Endothelial cell of umbilical vein (primary cell): ENCODE results near the gene PTGES2. TPM values are rescaled to one million over a fixed set of nuclear protein-coding genes. Genes with fewer than 3 reads are reported as not detected.
A peak's percentile ranks its signal among the peaks of the same experiment; 100 is the strongest.

Source experiments
- BruUV-seq: library from RNA; stranded (reverse); fragments of 400-500 nt; replicated peaks from 2 replicates; lab custom pipeline; 2021; lab: Mats Ljungman, UMichigan
- CTCF ChIA-PET: fragments of 300-600, 350-600 bp; sonication (Branson Sonifier 250); formaldehyde crosslinking; loops from one replicate; lab custom pipeline; 2021; ENCODE audit warnings: antibody characterized with exemption, inconsistent platforms; lab: Charles Lee
- POLR2A ChIA-PET: fragments of 300-600, 350-600 bp; sonication (Branson Sonifier 250); formaldehyde crosslinking; loops from one replicate; lab custom pipeline; 2021; ENCODE audit warnings: antibody characterized with exemption, inconsistent platforms; lab: Charles Lee
- DNase-seq: peaks from one replicate; pipeline ENCODE4 v3.0.0-alpha.2; 2011; ENCODE audit warnings: low read depth, low spot score
- FAIRE-seq: peaks from 2 replicates; lab custom pipeline; 2011; peaks lifted over from hg19 to GRCh38; lab: Jason Lieb, UNC
- H2AFZ ChIP-seq: 2 replicates; pipeline ENCODE4 v1.6.0; 2012; ENCODE audit warnings: low read depth, low read length, control low read depth, inconsistent platforms
- H3K27ac ChIP-seq: 2 replicates; pipeline ENCODE4 v1.5.1; 2011; ENCODE audit warnings: low read depth, mild to moderate bottlenecking, control low read depth, low read length, moderate library complexity; ENCODE audit not compliant: insufficient read depth
- H3K27me3 ChIP-seq, 2 experiments: 2 replicates each; pipeline versions ENCODE4 v1.6.0 to v1.6.1; 2011; ENCODE audit warnings: low read length in 2 of 2, mixed read lengths in 1 of 2; ENCODE audit not compliant: control insufficient read depth in 2 of 2, insufficient read depth in 2 of 2
- H3K36me3 ChIP-seq, 2 experiments: 2 replicates in 1 of 2; 3 replicates in 1 of 2; pipeline ENCODE4 v1.5.1; 2011; ENCODE audit warnings: low read length in 2 of 2, mild to moderate bottlenecking in 1 of 2, moderate library complexity in 1 of 2; ENCODE audit not compliant: control insufficient read depth in 2 of 2, insufficient read depth in 2 of 2; ENCODE audit errors: extremely low read depth in 1 of 2
- H3K4me1 ChIP-seq: 3 replicates; pipeline ENCODE4 v1.5.1; 2011; ENCODE audit warnings: mild to moderate bottlenecking, low read length; ENCODE audit not compliant: control insufficient read depth, insufficient read depth; ENCODE audit errors: extremely low read depth
- H3K4me2 ChIP-seq: 2 replicates; pipeline ENCODE4 v1.6.1; 2011; ENCODE audit warnings: low read length, control low read depth, mixed read lengths; ENCODE audit not compliant: insufficient read depth
- H3K4me3 ChIP-seq, 3 experiments: fragments of 200-600 bp in 1 of 3; sonication (generic), shearing (Covaris generic) in 1 of 3; replicated peaks in 1 of 3; 2 replicates each; pipeline ENCODE4 v1.5.1; 2011 to 2016; ENCODE audit warnings: control low read depth in 3 of 3, low read length in 3 of 3, mild to moderate bottlenecking in 2 of 3, inconsistent platforms in 1 of 3, low read depth in 1 of 3, moderate library complexity in 1 of 3; ENCODE audit not compliant: insufficient read depth in 1 of 3
- H3K79me2 ChIP-seq: 2 replicates; pipeline ENCODE4 v1.6.0; 2012; ENCODE audit warnings: low read length, inconsistent platforms; ENCODE audit not compliant: control insufficient read depth, insufficient read depth
- H3K9ac ChIP-seq: replicated peaks from 2 replicates; pipeline ENCODE3; 2011; ENCODE audit warnings: low read length, control low read depth; ENCODE audit not compliant: insufficient read depth; ENCODE audit errors: extremely low read depth
- H3K9me1 ChIP-seq: replicated peaks from 3 replicates; pipeline ENCODE4 v1.6.0; 2011; ENCODE audit warnings: mild to moderate bottlenecking, low read length; ENCODE audit not compliant: control insufficient read depth, insufficient read depth; ENCODE audit errors: extremely low read depth
- H3K9me3 ChIP-seq: replicated peaks from 2 replicates; pipeline ENCODE4 v1.5.1; 2012; ENCODE audit warnings: low read length, inconsistent platforms; ENCODE audit not compliant: control insufficient read depth, insufficient read depth
- H4K20me1 ChIP-seq: replicated peaks from 2 replicates; pipeline ENCODE3; 2011; ENCODE audit warnings: mild to moderate bottlenecking, low read length; ENCODE audit not compliant: control insufficient read depth, insufficient read depth; ENCODE audit errors: extremely low read depth
- CTCF ChIP-seq, 2 donors: IDR thresholded peaks; 1 replicate in 1 of 2; 2 replicates in 1 of 2; pipeline ENCODE4 v1.5.1; 2011; ENCODE audit warnings: low read length in 2 of 2, mild to moderate bottlenecking in 2 of 2, moderate library complexity in 2 of 2, control low read depth in 1 of 2, inconsistent platforms in 1 of 2, low read depth in 1 of 2; ENCODE audit not compliant: insufficient read depth in 1 of 2; ENCODE audit errors: extremely low read depth in 1 of 2
- EZH2 ChIP-seq: IDR thresholded peaks from 2 replicates; pipeline ENCODE4 v1.6.1; 2012; ENCODE audit warnings: borderline replicate concordance, low read depth, mild to moderate bottlenecking, moderate library complexity, low read length, inconsistent platforms; ENCODE audit not compliant: severe bottlenecking
- FOS ChIP-seq: IDR thresholded peaks from 2 replicates; pipeline ENCODE4 v1.6.1; 2011; ENCODE audit warnings: mild to moderate bottlenecking, low read length, moderate library complexity, borderline replicate concordance; ENCODE audit not compliant: insufficient read depth
- GATA2 ChIP-seq: IDR thresholded peaks from 2 replicates; pipeline ENCODE4 v1.7.0; 2011; ENCODE audit warnings: low read depth, mild to moderate bottlenecking, moderate library complexity, mixed read lengths, low read length; ENCODE audit not compliant: insufficient read length, insufficient read depth
- JUN ChIP-seq: IDR thresholded peaks from 2 replicates; pipeline ENCODE4 v1.6.1; 2011; ENCODE audit warnings: borderline replicate concordance, low read depth; ENCODE audit not compliant: insufficient read length, insufficient read depth
- MAX ChIP-seq: IDR thresholded peaks from 2 replicates; pipeline ENCODE4 v1.6.1; 2011; ENCODE audit not compliant: insufficient read depth, insufficient read length
- MYC ChIP-seq: IDR thresholded peaks from one replicate; pipeline ENCODE4 v1.6.1; 2011; ENCODE audit warnings: mild to moderate bottlenecking, low read depth, low read length
- POLR2A ChIP-seq: IDR thresholded peaks from 2 replicates; pipeline ENCODE4 v1.6.1; 2012; ENCODE audit warnings: low read depth, mild to moderate bottlenecking, control low read depth, low read length
- POLR2AphosphoS5 ChIP-seq: IDR thresholded peaks from 2 replicates; pipeline ENCODE4 v1.6.1; 2012; ENCODE audit warnings: low read depth, mild to moderate bottlenecking, control low read depth, low read length, moderate library complexity; ENCODE audit not compliant: insufficient read depth
- dilution Hi-C: fragments of 300-500 bp; cut with MboI; formaldehyde crosslinking; loops from one replicate; pipeline ENCODE4 v1.15.0; 2019; ENCODE audit warnings: low sequenced_read_pairs; ENCODE audit not compliant: extremely low pct_ligation_motif_present
- intact Hi-C: fragments of 100-400 bp; cut with micrococcal nuclease; formaldehyde crosslinking; loops from one replicate; pipeline ENCODE4 v1.10.0; 2022
- polyA plus RNA-seq, 4 experiments: library from polyadenylated mRNA; depleted of rRNA in 3 of 4; stranded (reverse) in 3 of 4; unstranded in 1 of 4; fragments of >200 nt; gene quantifications; 2 replicates each; pipeline versions ENCODE4 v1.2.1 to v1.2.3, GENCODE V29; 2011 to 2012; ENCODE audit warnings: missing spikeins in 1 of 4
- total RNA-seq: library from RNA; stranded (reverse); gene quantifications from 2 replicates; pipeline ENCODE4 v1.2.3, GENCODE V29; 2021

The PTGES2 gene
- total and polyA plus RNA-seq, 2 donors (not counting 3 experiments of a cell fraction or from before 2014, with no cell fraction given) = 64.2 to 69.9 TPM

- no peak overlapping the region for H3K27ac ChIP-seq
- H3K4me2 ChIP-seq = peak overlapping the region; percentile 37
- POLR2A ChIA-PET = interaction anchor here (0.5 kb wide), 1 partner anchor 717 kb away, joined by 3 read pairs; no protein-coding TSS in a partner anchor
- H3K4me1 ChIP-seq = peaks cover 11% of the 10 kb centered on the region
- no peak for TF ChIP-seq POLR2AphosphoS5
- TF ChIP-seq POLR2A = no peak
- no peak for TF ChIP-seq EZH2
- no peak for TF ChIP-seq GATA2
- TF ChIP-seq MYC = no peak
- no peak for TF ChIP-seq MAX
- no peak for TF ChIP-seq CTCF (IDR thresholded peaks at IDR 0.05; ENCODE audit: extremely low read depth in 1 of 2, insufficient read depth in 1 of 2, low read depth in 1 of 2, low read length in 2 of 2)
- TF ChIP-seq JUN = no peak
- TF ChIP-seq FOS = no peak
- CTCF ChIA-PET = interaction anchor here (1.3 to 1.8 kb wide), 2 partner anchors 30 to 32 kb away, joined by 3 to 4 read pairs; partner anchors contain the start of gene CIZ1
- no peak overlapping the region for H3K9ac ChIP-seq
- H3K27me3 ChIP-seq = no peaks in the 10 kb centered on the region
- BruUV-seq = TSS peak; percentile 34
- H3K9me1 ChIP-seq = no peaks in the 10 kb centered on the region
- dilution Hi-C loops = no loop called here
- H3K79me2 ChIP-seq = no peaks in the 10 kb centered on the region
- H3K9me3 ChIP-seq = no peaks in the 10 kb centered on the region
- no peak for FAIRE-seq
- H4K20me1 ChIP-seq = no peaks in the 10 kb centered on the region
- no peak for DNase-seq
- peak overlapping the region in 1 of 3 experiments; percentile 80 for H3K4me3 ChIP-seq
- H3K36me3 ChIP-seq = peaks cover 4 to 32% of the 10 kb centered on the region in 2 experiments
- intact Hi-C loops = loop anchor here (2.0 kb wide), 1 partner anchor 29 kb away; the partner anchor contains the start of gene CIZ1
- no peak overlapping the region for H2AFZ ChIP-seq
Measured at GRCh38 chr9:128161215-128161902, 33.8 kb upstream of the PTGES2 start.
